DND-41 (cell line): ENCODE results near the gene RBM19.

Experiments used
- ATAC-seq: fragments of 200-7000 bp; cut with Tn5 transposase; 3 replicates; pipeline ENCODE4 v1.9.1; 2021; ENCODE audit warnings: low read depth; ENCODE audit not compliant: insufficient read depth
- DNase-seq: peaks from one replicate; pipeline ENCODE4 v3.0.0-alpha.2; 2020
- H2AFZ ChIP-seq: 2 replicates; pipeline ENCODE4 v1.6.0; 2012; ENCODE audit warnings: low read depth, low read length
- H3K27ac ChIP-seq: 2 replicates; pipeline ENCODE4 v1.5.1; 2012; ENCODE audit warnings: low read length, inconsistent platforms
- H3K27me3 ChIP-seq: fragments of 200-600 bp; sonication (generic); 2 replicates; pipeline ENCODE4 v1.6.0; 2012; ENCODE audit warnings: low read length, mild to moderate bottlenecking, inconsistent platforms; ENCODE audit not compliant: insufficient read depth, poor library complexity
- H3K36me3 ChIP-seq: 2 replicates; pipeline ENCODE4 v1.5.1; 2012; ENCODE audit warnings: low read length, inconsistent platforms; ENCODE audit not compliant: insufficient read depth
- H3K4me1 ChIP-seq: 2 replicates; pipeline ENCODE4 v1.5.1; 2012; ENCODE audit warnings: mild to moderate bottlenecking, low read length; ENCODE audit not compliant: insufficient read depth
- H3K4me2 ChIP-seq: 2 replicates; pipeline ENCODE4 v1.6.0; 2012; ENCODE audit warnings: mild to moderate bottlenecking, moderate library complexity, low read length, inconsistent platforms; ENCODE audit not compliant: insufficient read depth
- H3K4me3 ChIP-seq, 2 experiments: fragments of 200-600 bp in 1 of 2; shearing (Covaris generic) in 1 of 2; 2 replicates each; pipeline ENCODE4 v1.5.1; 2012 to 2016; ENCODE audit warnings: inconsistent platforms in 2 of 2, low read length in 2 of 2, mild to moderate bottlenecking in 2 of 2, low read depth in 1 of 2, moderate library complexity in 1 of 2
- H3K79me2 ChIP-seq: 2 replicates; pipeline ENCODE4 v1.6.0; 2012; ENCODE audit warnings: low read length, inconsistent platforms; ENCODE audit not compliant: insufficient read depth
- H3K9ac ChIP-seq: 2 replicates; pipeline ENCODE4 v1.6.0; 2012; ENCODE audit warnings: low read depth, mild to moderate bottlenecking, inconsistent platforms, low read length, moderate library complexity
- H3K9me3 ChIP-seq: 2 replicates; pipeline ENCODE4 v1.5.1; 2012; ENCODE audit warnings: low read length, moderate library complexity, mild to moderate bottlenecking, inconsistent platforms; ENCODE audit not compliant: insufficient read depth, severe bottlenecking
- H4K20me1 ChIP-seq: 2 replicates; pipeline ENCODE4 v1.6.0; 2012; ENCODE audit warnings: low read length; ENCODE audit not compliant: insufficient read depth
- EZH2 ChIP-seq: IDR thresholded peaks from 3 replicates; pipeline ENCODE4 v1.6.1; 2012; ENCODE audit warnings: borderline replicate concordance, low read depth, mild to moderate bottlenecking, moderate library complexity, low read length, inconsistent platforms; ENCODE audit not compliant: severe bottlenecking
- TF ChIP-seq, protein P1 (sequence below): IDR thresholded peaks from 2 replicates; pipeline ENCODE4 v1.5.1; 2012; ENCODE audit warnings: borderline replicate concordance, low read length, moderate library complexity, mild to moderate bottlenecking; ENCODE audit not compliant: poor library complexity, severe bottlenecking; ENCODE audit errors: extremely low read depth

The RBM19 gene

DNA sequence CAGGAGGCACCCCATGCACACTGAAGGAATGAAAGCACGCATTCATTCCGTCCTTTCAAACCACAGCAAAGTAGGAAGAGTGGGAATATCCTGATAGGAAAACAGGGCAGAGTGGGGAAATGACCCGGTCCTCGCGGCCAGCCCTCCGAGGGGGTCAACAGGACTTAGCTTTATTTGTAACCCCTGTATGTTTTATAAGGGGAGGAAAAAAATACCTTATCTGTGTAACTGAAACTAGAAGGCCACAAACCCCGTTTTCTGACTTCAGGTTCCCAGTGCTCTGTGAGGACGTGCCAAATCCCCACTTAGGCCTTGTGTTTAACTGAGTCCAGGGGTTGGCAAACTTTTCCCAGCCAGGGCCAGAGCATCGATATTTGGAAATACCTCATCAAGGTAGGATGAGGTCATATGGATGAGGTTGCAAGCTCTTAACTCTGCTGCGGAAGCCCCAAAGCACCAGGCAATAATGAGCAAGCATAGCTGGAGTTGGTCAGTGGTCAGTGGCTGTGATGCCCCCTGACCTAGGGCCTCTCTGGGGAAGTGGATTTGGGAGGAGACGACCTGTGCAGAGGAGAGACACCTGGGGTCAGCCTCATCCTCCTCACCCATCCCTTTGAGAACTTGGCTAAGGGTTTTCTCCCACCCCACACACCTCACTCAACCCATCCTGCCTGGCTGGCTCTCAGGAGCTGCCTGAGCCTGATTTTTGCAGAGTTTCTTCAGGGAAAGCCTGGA, 58.5 kb downstream of the RBM19 start:
- H2AFZ ChIP-seq = no peak overlapping the region
- H3K4me3 ChIP-seq = no peak overlapping the region
- H3K9me3 ChIP-seq = no peaks in the 10 kb centered on the region
- H3K9ac ChIP-seq = no peak overlapping the region
- H3K27ac ChIP-seq = no peak overlapping the region
- DNase-seq (no peak), ATAC-seq (no peak)
- no peak overlapping the region for H3K4me2 ChIP-seq
- H3K36me3 ChIP-seq = peaks cover 47% of the 10 kb centered on the region
- TF ChIP-seq, protein P1, sequence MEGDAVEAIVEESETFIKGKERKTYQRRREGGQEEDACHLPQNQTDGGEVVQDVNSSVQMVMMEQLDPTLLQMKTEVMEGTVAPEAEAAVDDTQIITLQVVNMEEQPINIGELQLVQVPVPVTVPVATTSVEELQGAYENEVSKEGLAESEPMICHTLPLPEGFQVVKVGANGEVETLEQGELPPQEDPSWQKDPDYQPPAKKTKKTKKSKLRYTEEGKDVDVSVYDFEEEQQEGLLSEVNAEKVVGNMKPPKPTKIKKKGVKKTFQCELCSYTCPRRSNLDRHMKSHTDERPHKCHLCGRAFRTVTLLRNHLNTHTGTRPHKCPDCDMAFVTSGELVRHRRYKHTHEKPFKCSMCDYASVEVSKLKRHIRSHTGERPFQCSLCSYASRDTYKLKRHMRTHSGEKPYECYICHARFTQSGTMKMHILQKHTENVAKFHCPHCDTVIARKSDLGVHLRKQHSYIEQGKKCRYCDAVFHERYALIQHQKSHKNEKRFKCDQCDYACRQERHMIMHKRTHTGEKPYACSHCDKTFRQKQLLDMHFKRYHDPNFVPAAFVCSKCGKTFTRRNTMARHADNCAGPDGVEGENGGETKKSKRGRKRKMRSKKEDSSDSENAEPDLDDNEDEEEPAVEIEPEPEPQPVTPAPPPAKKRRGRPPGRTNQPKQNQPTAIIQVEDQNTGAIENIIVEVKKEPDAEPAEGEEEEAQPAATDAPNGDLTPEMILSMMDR = no peak
- no peak for TF ChIP-seq EZH2
- no peaks in the 10 kb centered on the region for H3K27me3 ChIP-seq
- no peaks in the 10 kb centered on the region for H3K79me2 ChIP-seq
- H4K20me1 ChIP-seq = peaks cover 6% of the 10 kb centered on the region; the same call in 1 of the 2 replicates
- H3K4me1 ChIP-seq = no peaks in the 10 kb centered on the region

DNA sequence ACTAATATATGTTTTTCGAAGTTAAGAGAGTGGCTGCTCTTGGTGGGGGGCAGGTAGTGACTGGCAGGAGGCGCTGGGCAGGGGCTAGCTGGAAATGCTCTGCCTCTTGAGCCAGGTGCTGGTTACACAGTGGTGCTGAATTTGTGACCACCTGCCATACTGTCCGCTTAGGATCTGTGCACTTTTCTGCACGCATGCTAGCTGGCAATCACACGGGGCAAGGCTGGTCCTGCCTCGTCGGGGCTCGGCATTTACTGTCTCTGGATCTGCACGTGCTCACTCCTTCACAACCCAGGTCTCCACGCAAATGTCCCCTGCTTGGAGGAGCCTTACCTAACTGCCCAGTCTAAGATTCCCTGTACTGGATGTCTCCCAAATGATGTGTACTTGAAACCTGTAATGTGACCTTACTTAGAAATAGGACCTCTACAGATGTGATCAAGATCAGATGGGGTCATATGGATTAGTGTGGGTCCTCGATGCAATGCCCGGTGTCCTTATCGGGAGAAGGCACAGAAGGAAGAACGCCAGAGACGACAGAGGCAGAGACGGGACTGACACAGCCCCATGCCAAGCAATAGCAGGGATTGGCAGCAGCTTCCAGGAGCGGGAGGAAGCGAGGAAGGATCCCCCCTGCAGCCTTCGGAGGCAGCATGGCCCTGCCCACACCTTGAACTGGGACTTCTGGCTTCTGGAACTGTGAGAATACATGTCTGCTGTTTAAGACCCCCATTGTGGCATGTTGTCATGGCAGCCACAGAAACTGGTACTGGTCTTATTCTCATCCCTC, 59.5 kb downstream of the RBM19 start:
- H3K27ac ChIP-seq = no peak overlapping the region
- no peak overlapping the region for H3K4me2 ChIP-seq
- H3K36me3 ChIP-seq = peaks cover 39% of the 10 kb centered on the region
- no peaks in the 10 kb centered on the region for H3K9me3 ChIP-seq
- H4K20me1 ChIP-seq = no peaks in the 10 kb centered on the region; the same call in 1 of the 2 replicates
- no peak overlapping the region for H3K9ac ChIP-seq
- H3K79me2 ChIP-seq = no peaks in the 10 kb centered on the region
- no peak overlapping the region for H3K4me3 ChIP-seq
- TF ChIP-seq EZH2 = no peak
- TF ChIP-seq, protein P1 = no peak
- H3K27me3 ChIP-seq = no peaks in the 10 kb centered on the region
- DNase-seq = no peak
- ATAC-seq = no peak
- no peak overlapping the region for H2AFZ ChIP-seq
- H3K4me1 ChIP-seq = no peaks in the 10 kb centered on the region

DNA sequence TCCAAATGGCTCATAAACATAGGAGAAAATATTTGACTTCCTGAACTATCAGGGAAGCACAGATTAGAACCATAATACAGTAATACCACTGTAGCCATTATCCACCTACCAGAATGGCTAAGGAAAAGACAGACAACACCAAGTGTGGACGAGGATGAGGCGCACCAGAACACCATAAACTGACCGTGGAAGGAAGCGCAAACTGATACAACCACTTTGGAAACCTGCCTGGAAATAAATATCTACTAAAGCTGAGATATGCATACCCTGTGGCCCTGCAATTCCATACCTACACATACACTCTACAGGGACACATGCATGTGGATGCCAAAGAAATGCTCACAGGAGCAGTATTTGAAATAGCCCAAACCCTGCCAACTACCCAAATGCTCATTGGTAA, 60.3 kb downstream of the RBM19 start:
- Histone ChIP-seq H2AFZ (no peak overlapping the region), H3K27ac (no peak overlapping the region), H3K9me3 (no peaks in the 10 kb centered on the region), H3K9ac (no peak overlapping the region), H3K36me3 (peaks cover 32% of the 10 kb centered on the region), H3K4me3 (no peak overlapping the region), H3K4me2 (no peak overlapping the region), H3K79me2 (no peaks in the 10 kb centered on the region), H4K20me1 (no peaks in the 10 kb centered on the region; the same call in 1 of the 2 replicates), H3K27me3 (no peaks in the 10 kb centered on the region), H3K4me1 (no peaks in the 10 kb centered on the region)
- DNase-seq (no peak), ATAC-seq (no peak)
- TF ChIP-seq EZH2 = no peak
- TF ChIP-seq, protein P1 = no peak
